Caco-2 (cell line): ENCODE results near the gene MSANTD7. TPM values are rescaled to one million over a fixed set of nuclear protein-coding genes. Genes with fewer than 3 reads are reported as not detected.

Source experiments
- BruUV-seq: library from RNA; stranded (reverse); fragments of 400-500 nt; replicated peaks from 2 replicates; lab custom pipeline; 2021; lab: Mats Ljungman, UMichigan
- CTCF ChIA-PET: fragments of 300-600 bp; sonication (Branson Sonifier 250); formaldehyde crosslinking; loops from one replicate; lab custom pipeline; 2022; ENCODE audit warnings: antibody characterized with exemption; lab: Charles Lee
- POLR2A ChIA-PET: fragments of 300-600 bp; sonication (Branson Sonifier 250); formaldehyde crosslinking; loops from one replicate; lab custom pipeline; 2022; ENCODE audit warnings: antibody characterized with exemption; lab: Charles Lee
- DNase-seq, 2 experiments: peaks; one replicate each; pipeline versions ENCODE4 v3.0.0 to v3.0.0-alpha.2; 2020 to 2022
- H3K27me3 ChIP-seq: replicated peaks from 2 replicates; pipeline ENCODE4 v1.6.0; 2011; ENCODE audit warnings: low read length; ENCODE audit not compliant: control insufficient read depth, insufficient read depth
- H3K36me3 ChIP-seq: 2 replicates; pipeline ENCODE4 v1.5.1; 2011; ENCODE audit warnings: low read length; ENCODE audit not compliant: control insufficient read depth, insufficient read depth
- H3K4me1 ChIP-seq: fragments of 250-450 bp; sonication (Bioruptor Pico); 2 replicates; pipeline ENCODE4 v1.5.1; 2020; ENCODE audit warnings: mild to moderate bottlenecking
- H3K4me3 ChIP-seq: 2 replicates; pipeline ENCODE4 v1.5.1; 2011; ENCODE audit warnings: low read depth, mild to moderate bottlenecking, control low read depth, low read length
- H3K9me3 ChIP-seq: fragments of 250-450 bp; sonication (Bioruptor Pico); 2 replicates; pipeline ENCODE4 v1.5.1; 2020; ENCODE audit warnings: mild to moderate bottlenecking, moderate library complexity
- H3K27ac Mint-ChIP-seq: one replicate; pipeline ENCODE4 v1.8.0; 2022; ENCODE audit warnings: mixed read lengths; ENCODE audit not compliant: unreplicated experiment
- H3K27me3 Mint-ChIP-seq: one replicate; pipeline ENCODE4 v1.8.0; 2022; ENCODE audit warnings: mixed read lengths; ENCODE audit not compliant: insufficient read depth, unreplicated experiment
- H3K36me3 Mint-ChIP-seq: one replicate; pipeline ENCODE4 v1.8.0; 2022; ENCODE audit warnings: mild to moderate bottlenecking, mixed read lengths; ENCODE audit not compliant: insufficient read depth, unreplicated experiment
- H3K4me1 Mint-ChIP-seq: one replicate; pipeline ENCODE4 v1.8.0; 2022; ENCODE audit warnings: low read depth, mixed read lengths; ENCODE audit not compliant: unreplicated experiment
- H3K4me3 Mint-ChIP-seq: one replicate; pipeline ENCODE4 v1.8.0; 2022; ENCODE audit warnings: mild to moderate bottlenecking, moderate library complexity, mixed read lengths; ENCODE audit not compliant: unreplicated experiment
- H3K9me3 Mint-ChIP-seq: one replicate; pipeline ENCODE4 v1.8.0; 2022; ENCODE audit warnings: mixed read lengths; ENCODE audit not compliant: unreplicated experiment
- intact Hi-C: fragments of 100-400 bp; cut with micrococcal nuclease; formaldehyde crosslinking; loops from one replicate; pipeline ENCODE4 v1.10.0; 2022; ENCODE audit not compliant: unreplicated experiment
- total RNA-seq: library from RNA; stranded (reverse); gene quantifications from 2 replicates; pipeline ENCODE4 v1.2.3, GENCODE V29; 2022
- TF ChIP-seq, protein P1 (sequence below), 2 experiments: fragments of 200-600 bp in 1 of 2; IDR thresholded peaks; 1 replicate in 1 of 2; 2 replicates in 1 of 2; pipeline versions ENCODE4 v1.5.1 to v1.8.0; 2011 to 2022; ENCODE audit warnings: antibody characterized with exemption in 1 of 2, control low read depth in 1 of 2, inconsistent platforms in 1 of 2, low read depth in 1 of 2, low read length in 1 of 2, mild to moderate bottlenecking in 1 of 2, moderate library complexity in 1 of 2; ENCODE audit not compliant: insufficient read depth in 1 of 2, severe bottlenecking in 1 of 2, unreplicated experiment in 1 of 2

Gene MSANTD7
- total RNA-seq, 1 experiment from 2014 or later = 30.0 TPM

DNA sequence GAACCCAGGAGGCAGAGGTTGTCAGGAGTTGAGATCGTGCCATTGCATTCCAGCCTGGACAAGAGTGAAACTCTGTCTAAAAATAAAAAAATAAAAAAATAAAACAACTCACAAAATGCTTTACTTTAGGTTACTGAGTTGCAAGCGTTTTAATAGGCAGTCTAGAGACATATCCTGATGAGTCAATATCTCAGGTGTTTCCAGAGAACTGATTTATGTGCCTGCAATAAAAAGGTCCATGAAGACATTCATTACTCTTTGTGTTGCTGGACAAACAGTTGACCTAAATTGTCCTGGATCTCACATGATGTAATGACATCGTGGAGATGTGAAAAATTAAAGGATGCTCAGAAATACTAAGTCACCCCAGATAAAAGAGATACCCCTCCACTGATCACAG, 31.8 kb upstream of the MSANTD7 start:
- no peak overlapping the region for H3K4me3 ChIP-seq
- peaks cover 13% of the 10 kb centered on the region; the same call in 1 of the 2 replicates for H3K4me1 ChIP-seq
- Mint-ChIP-seq H3K9me3 (no peaks in the 10 kb centered on the region), H3K36me3 (no peaks in the 10 kb centered on the region), H3K4me3 (no peak overlapping the region), H3K27ac (no peak overlapping the region), H3K4me1 (peaks cover 12% of the 10 kb centered on the region), H3K27me3 (no peaks in the 10 kb centered on the region)
- no peaks in the 10 kb centered on the region for H3K36me3 ChIP-seq
- no TSS peak for BruUV-seq
- ChIA-PET CTCF (no interaction called here), POLR2A (no interaction called here)
- no peaks in the 10 kb centered on the region for H3K27me3 ChIP-seq
- intact Hi-C loops = no loop called here
- H3K9me3 ChIP-seq = no peaks in the 10 kb centered on the region
- TF ChIP-seq, protein P1, sequence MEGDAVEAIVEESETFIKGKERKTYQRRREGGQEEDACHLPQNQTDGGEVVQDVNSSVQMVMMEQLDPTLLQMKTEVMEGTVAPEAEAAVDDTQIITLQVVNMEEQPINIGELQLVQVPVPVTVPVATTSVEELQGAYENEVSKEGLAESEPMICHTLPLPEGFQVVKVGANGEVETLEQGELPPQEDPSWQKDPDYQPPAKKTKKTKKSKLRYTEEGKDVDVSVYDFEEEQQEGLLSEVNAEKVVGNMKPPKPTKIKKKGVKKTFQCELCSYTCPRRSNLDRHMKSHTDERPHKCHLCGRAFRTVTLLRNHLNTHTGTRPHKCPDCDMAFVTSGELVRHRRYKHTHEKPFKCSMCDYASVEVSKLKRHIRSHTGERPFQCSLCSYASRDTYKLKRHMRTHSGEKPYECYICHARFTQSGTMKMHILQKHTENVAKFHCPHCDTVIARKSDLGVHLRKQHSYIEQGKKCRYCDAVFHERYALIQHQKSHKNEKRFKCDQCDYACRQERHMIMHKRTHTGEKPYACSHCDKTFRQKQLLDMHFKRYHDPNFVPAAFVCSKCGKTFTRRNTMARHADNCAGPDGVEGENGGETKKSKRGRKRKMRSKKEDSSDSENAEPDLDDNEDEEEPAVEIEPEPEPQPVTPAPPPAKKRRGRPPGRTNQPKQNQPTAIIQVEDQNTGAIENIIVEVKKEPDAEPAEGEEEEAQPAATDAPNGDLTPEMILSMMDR (IDR thresholded peaks at IDR 0.05; ENCODE audit: insufficient read depth in 1 of 2, low read depth in 1 of 2, low read length in 1 of 2, severe bottlenecking in 1 of 2, unreplicated experiment in 1 of 2) = no peak
- DNase-seq = no peak

DNA sequence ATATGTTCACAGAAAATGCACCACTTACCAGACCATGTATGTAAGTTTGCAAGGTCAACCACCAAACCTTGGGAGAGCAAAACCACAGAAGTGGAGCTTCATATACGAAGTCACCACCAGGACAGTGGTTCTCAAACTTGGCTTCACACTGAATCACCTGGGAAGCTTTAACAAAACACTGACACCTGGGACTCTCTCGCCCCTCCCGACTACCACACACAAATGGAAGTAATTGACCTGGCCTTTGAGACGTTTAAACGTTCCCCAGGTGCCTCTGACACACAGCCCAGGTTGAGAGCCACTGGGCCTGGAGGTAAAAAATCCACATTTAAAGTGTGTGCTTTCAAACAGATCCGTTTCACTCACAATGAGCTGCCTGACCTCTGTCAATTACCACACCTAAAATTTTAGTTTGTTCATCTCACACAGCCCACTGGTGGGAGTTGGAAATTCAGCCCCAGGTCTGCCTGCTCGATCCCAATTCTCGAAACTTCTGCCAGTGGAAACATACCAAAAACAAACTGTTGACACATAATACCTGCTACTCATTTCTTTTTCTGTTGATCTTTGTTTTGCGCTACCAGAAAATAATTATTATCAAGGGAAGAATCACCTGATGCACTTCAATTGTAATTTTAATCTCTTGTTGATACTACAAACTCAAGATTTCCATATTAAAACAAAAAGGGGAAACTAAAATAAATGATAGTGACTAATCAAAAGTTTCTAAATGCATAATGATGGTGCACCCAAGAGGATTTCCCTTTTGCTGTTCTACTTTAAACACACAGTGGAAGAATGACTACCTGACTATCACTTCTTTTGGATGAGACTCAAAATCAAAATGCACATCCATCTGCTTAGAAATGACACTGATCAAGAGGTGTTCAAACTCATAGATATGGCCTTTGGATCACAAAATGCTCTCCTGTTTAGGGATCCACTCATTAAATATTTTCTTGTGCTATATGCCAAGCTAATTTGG, 26.8 kb upstream of the MSANTD7 start:
- H3K4me1 Mint-ChIP-seq = peaks cover 6% of the 10 kb centered on the region
- Histone ChIP-seq H3K36me3 (no peaks in the 10 kb centered on the region), H3K4me3 (no peak overlapping the region), H3K27me3 (no peaks in the 10 kb centered on the region), H3K9me3 (no peaks in the 10 kb centered on the region), H3K4me1 (0 out of 2 replicates have a peak, but pooled peaks cover 7% of the 10 kb centered on the region)
- DNase-seq = no peak
- H3K27me3 Mint-ChIP-seq = no peaks in the 10 kb centered on the region
- TF ChIP-seq, protein P1 (IDR thresholded peaks at IDR 0.05; ENCODE audit: insufficient read depth in 1 of 2, low read depth in 1 of 2, low read length in 1 of 2, severe bottlenecking in 1 of 2, unreplicated experiment in 1 of 2) = peak; percentile 7 to 16
- ChIA-PET POLR2A (no interaction called here), CTCF (no interaction called here)
- intact Hi-C loops = loop anchor here (5.0 kb wide), 1 partner anchor 139 kb away; no protein-coding TSS in a partner anchor
- H3K4me3 Mint-ChIP-seq = no peak overlapping the region
- H3K27ac Mint-ChIP-seq = peak overlapping the region; percentile 50
- no peaks in the 10 kb centered on the region for H3K9me3 Mint-ChIP-seq
- no peaks in the 10 kb centered on the region for H3K36me3 Mint-ChIP-seq
- BruUV-seq = no TSS peak

DNA sequence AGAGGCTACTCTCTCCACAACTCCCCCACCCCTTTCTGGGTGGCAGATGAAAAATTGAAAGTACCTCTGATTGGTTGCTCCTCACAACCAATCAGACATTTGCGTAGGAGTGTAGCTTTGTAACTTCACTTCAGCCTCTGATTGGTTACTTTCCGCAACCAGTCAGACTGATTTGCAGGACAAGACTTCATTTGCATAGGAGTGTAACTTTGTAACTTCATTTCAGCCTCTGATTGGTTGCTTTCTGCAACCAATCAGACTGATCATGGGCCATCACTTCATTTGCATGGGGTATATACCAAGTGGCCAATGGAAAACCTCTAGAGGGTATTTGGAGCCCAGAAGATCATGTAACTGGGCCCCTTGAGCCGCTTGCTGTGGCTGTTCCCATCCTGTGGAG, 25.8 kb upstream of the MSANTD7 start:
- Histone ChIP-seq H3K27me3 (no peaks in the 10 kb centered on the region), H3K9me3 (peaks cover 3% of the 10 kb centered on the region; the same call in 1 of the 2 replicates), H3K4me1 (0 out of 2 replicates have a peak, but pooled peaks cover 7% of the 10 kb centered on the region), H3K4me3 (no peak overlapping the region), H3K36me3 (no peaks in the 10 kb centered on the region)
- POLR2A ChIA-PET = interaction anchor here (0.6 kb wide), 1 partner anchor 1205 kb away, joined by 4 read pairs; no protein-coding TSS in a partner anchor
- H3K36me3 Mint-ChIP-seq = no peaks in the 10 kb centered on the region
- peak overlapping the region; percentile 30 for H3K27ac Mint-ChIP-seq
- TF ChIP-seq, protein P1 (IDR thresholded peaks at IDR 0.05; ENCODE audit: insufficient read depth in 1 of 2, low read depth in 1 of 2, low read length in 1 of 2, severe bottlenecking in 1 of 2, unreplicated experiment in 1 of 2) = no peak
- H3K4me1 Mint-ChIP-seq = peaks cover 6% of the 10 kb centered on the region
- no TSS peak for BruUV-seq
- intact Hi-C loops = loop anchor here (5.0 kb wide), 1 partner anchor 140 kb away; no protein-coding TSS in a partner anchor
- CTCF ChIA-PET = interaction anchor here (0.6 kb wide), 1 partner anchor 162 kb away, joined by 3 read pairs; no protein-coding TSS in a partner anchor
- H3K4me3 Mint-ChIP-seq = no peak overlapping the region
- DNase-seq = peak; percentile 20 to 54
- H3K27me3 Mint-ChIP-seq = no peaks in the 10 kb centered on the region
- no peaks in the 10 kb centered on the region for H3K9me3 Mint-ChIP-seq
